ENCODE results near the gene ACAP3.
"Not testable (repeated sequence)": the region's sequence is repeated elsewhere in the genome, so short reads cannot be mapped to it uniquely, and the experiment has no call there.

The ACAP3 gene

DNA sequence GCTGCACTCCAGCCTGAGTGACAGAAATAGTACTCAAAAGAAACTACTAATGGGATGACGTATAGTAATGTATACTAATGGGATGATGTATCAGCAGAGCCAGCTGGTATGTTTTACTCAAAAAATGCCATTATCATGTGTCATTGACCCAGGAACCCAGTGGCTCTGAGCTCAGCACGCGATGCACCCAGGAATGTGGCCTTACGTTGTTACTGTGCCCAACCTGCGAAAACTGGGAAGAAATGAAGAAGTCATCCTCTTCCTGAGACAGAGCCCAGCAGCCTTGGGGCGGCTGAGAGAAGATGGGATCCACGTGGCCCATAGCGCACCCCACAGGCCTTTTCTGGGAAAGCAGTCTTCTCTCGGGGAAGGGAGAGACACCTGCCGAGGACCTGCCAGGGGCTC is 42.9 kb downstream of the ACAP3 start:
- peak; percentile 68 for DNase-seq (ENCODE audit: low read depth, low spot score)

DNA sequence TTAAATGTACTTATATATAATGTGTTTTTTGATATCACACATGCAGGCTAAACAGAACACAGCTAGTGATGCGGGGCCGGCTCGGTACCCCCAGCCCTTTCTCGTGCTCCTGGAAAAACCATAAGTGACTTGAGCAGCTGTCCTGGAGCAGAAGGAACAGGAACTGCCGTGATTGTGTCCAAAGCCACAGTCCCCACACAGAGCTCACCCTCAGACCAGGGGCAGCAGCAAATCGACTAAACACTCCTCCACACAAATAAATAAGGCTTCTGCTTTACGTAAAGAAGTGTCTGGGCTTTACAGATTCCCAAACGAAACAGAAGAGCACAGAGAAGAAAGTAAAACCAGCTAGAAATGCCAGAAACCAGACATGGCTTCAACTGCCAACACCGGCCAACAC is 43.7 kb downstream of the ACAP3 start:
- DNase-seq (ENCODE audit: low read depth, low spot score): no peak

DNA sequence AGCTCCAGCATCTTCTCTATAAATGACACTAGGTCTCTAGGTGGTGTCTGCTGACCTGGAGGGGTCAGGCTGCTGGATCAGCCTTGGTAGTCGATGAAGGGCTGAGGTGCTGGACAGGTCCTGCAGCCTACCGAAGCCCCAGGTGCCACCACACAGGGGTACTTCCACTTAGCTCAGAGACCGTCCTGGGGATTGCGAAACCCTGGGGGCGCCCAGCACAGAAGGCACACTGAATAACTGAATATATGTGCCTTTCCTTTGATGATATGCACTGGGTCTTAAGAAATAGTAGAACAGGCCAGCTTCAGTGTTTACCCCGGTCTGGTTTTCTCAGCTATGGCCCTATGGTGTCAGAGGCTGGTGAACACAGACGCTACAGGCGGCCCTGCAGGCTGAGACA is 45.0 kb downstream of the ACAP3 start:
- no peak for DNase-seq (ENCODE audit: low read depth, low spot score)

DNA sequence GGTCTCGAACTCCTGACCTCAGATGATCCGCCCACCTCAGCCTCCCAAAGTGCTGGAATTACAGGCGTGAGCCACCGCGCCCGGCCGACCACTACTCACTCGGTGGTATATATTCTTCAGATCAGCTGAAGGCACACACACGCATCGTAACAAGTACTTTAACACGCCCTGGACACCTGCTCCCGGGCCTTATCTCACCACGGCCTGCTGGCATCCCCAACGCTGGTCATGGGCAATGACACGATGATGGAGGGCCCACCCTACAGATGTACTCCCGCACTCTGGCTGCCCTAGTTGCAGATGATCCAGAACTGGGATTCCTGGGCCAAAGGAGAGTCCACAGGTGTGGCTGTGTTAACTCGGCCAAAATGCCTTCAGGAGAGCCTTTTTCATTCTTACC is 45.7 kb downstream of the ACAP3 start:
- no peak for DNase-seq (ENCODE audit: low read depth, low spot score)

DNA sequence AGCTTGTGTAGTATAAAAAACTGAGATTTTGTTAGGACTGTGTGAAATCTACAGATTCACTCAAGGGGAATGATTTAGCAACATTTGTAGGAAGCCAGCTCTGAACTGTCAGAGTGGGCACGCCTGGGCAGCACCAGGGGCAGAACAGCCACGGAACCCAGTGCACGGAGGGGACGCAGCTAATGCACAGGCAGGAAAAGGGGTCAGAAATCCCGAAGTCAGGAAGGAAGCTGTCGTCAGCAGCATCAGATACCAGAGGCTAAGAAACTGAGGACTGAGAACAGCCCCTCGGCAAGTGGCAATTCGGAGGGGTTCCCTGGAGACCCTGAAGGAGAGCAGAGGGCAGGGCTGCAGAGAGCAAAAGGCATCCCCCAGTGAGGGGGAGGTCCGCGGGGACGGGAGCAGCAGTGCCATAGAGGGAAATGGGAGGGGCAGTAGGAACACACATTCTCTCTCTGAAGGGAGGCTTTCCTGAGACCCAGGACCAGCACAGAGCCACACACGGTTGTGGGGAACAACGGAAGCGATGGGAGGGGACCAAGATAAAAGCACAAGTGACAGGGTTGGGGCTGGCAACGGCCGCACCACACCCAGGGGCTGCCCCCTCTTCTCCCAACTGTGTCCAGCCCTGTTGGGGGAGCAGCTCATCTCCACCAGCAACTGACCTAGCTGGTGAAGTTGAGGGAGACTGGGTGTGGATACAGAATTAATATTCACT is 46.7 kb downstream of the ACAP3 start:
- DNase-seq (ENCODE audit: low read depth, low spot score): no peak

DNA sequence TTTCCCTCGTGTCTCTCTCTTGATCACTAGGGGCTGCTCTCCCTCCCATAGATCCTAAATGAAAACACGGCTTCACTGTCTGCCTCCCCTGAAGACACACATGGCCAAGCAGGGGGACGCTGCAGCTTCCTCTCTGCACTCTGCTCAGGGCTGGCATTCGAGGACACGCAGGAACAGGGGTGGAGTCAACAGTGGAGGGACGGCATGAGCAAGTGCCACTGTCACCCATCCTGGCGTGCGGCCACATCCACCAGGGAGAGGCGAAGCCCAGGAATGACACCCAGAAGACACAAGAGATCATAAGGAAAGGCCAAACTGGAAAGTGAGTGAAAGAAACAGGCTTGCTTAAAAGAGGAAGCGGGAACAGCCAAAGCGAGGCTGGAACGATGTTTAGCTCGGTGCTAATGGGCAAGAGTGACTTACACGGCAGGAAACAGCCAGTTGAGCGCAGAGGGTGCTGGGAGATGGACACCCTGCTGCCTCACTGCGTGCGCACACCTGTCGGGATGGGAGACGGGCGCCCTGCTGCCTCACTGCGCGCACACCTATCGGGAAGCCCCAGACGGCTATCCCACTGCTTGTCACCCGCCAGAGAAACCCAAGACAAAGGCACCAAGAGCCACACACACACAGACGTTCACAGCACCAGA is 47.7 kb downstream of the ACAP3 start:
- DNase-seq (ENCODE audit: low read depth, low spot score): no peak

DNA sequence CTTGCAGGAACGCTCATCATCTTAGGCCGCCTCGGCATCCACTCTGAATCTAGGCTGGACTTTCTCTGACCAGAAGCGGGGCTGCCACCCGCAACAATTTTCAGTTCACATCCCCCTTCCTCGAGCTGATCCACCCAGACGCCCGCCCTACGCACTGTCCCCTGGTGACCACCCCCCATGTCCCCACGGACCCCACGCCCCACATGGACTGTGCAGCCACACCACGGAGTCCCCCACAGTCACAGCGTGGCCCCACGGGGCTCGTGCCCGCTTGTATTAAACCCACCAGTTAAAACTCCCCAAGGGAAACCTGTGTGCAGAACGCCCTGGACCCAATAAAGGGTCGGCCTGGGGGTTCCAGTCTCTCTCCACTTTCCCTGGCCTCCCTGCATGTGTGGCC is 48.2 kb downstream of the ACAP3 start:
- DNase-seq (ENCODE audit: low read depth, low spot score): no peak

DNA sequence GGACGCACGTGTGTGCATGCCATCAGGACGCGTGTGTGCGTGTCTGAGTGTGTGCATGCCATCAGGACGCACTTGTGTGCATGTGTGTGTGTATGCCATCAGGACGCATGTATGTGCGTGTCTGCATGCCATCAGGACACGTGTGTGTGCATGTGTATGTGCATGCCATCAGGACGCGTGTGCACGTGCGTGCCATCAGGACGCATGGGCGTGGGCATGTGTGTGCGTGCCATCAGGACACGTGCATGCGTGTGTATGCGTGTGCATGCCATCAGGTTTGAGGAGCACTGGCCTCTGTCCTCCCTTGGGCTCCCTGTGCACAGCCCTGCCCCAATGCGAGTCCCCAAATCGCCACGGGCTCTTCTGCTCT is 48.6 kb downstream of the ACAP3 start:
- no peak for DNase-seq (ENCODE audit: low read depth, low spot score)

DNA sequence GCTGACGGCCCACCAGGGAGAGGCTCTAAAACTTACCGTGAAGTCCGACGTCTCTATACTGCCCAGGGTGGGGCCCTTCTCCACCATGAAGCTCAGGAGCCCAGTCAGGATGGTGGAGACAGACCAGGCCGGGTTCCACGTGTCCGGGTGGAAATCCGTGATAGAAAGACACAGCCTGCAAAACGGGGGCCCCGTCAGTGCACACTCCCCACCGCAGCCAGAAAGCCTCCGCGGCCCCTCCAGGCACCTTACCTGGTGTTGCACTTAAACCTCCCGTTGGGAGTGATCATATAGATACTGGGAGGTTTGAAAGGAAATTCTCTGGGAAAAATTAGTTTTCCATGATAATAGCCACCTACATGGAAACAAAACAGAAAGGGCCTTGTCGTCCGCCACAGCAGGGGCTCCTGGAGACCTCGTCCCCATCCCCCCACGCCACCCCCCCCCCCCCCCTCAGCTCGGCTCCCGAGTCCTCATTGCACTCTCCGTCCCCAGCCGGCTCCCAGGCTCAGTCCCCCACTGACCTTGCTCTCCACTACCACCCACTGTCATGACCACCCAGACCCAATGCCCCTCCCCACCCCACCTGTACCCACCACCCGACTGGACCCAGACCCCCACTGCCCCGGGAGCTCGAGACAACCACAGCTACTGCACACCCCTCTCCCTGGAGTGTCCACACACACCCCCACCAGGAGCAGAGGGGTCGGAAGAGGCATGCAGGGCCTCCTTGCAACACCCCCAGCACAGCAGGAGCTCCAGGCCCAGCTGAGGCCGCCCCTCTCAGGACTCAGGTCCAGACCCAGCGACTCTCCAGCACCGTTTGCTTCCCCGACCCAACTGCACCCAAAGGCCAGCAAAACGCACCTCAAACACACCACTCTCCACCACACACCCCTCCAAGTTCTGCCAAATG is 50.5 kb downstream of the ACAP3 start:
- no peak for DNase-seq (ENCODE audit: low read depth, low spot score)

DNA sequence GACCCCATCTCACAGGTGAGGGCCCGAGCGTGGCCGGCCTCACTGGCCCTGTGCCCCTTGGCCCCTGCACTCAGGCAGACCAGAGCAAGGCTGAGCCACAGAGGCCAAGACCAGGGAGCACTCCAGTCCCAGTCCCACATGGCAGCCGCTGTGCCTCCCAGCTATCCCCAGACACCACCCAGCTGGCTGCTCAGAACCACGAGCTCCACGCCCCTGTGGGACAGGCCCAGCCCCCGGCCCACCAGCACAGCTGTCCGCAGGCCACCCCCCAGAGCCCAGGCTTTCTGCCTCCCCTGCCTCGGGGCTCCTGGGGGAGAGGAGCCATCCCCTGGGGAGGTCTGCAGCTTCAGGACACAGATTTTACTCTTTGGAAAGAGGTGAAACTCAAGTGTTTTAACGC is 52.1 kb downstream of the ACAP3 start:
- no peak for DNase-seq (ENCODE audit: low read depth, low spot score)

DNA sequence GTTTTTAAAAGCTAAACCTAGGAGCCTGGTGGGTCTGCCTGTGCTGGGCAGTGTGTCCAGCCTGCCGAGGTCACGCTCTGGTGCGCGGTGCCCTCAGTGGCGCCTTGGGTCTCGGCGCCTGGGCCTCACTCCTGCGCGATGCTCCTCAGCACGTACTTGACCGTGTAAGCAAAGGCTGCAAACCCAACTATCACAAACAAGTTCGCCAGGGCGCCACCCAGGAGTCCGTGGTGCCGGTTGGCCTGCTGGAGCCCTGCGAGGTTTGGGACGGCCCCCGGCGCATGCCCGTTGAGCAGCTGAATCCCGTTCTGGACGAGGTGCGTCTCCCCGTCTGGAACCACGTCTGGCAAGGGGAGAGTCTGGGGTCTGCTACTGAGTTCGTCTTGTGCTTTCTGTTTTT is 52.7 kb downstream of the ACAP3 start:
- DNase-seq (ENCODE audit: low read depth, low spot score): no peak

DNA sequence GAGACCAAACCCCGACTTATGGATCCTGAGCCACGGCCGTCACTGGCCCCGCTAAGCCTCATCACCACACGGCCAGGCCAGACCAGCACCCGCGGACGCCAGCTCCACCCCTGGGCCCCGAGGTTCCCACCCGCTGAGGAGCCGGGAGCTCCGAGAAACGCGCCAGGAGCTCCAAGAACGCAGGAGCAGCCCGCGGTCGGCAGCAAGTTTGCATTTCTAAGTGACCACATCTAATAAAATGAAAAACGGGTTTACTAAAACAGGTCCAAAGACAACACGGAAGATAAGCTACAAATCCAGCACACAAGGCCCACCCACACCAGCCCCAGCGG is 53.1 kb downstream of the ACAP3 start:
- no peak for DNase-seq (ENCODE audit: low read depth, low spot score)

DNA sequence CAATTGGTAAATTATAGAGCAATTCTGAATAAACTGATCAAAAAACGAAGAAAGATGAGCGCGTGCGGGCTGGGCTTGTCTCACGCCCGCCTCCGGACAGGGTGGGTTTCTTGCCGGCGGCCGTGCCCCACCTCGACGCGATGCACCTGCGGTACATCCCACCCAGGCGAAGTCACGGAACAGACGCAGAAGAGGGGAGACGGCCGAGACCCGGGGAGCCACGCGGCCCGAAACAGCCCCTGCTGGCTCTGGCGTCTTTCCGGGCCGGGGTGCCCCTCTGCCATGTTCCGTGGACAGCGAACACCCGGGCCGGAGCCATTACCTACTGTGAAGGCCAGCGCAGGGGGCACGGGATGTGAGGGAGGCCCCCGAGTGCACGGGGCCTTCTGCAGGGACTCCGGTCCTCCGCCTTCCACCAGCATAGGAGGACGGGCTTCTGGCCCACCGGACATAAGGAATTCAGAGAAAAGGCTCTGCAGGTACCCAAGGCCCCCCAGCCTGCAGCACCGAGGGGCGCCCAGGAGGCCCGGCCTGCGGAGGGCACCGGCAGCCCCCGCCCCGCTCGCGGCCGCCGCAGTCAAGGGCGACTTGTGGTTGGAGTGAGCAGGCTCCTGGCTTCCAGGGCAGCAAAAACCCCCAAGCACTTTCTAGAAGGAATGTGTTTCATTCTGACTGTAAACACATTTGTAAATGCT is 53.6 kb downstream of the ACAP3 start:
- no peak for DNase-seq (ENCODE audit: low read depth, low spot score)

DNA sequence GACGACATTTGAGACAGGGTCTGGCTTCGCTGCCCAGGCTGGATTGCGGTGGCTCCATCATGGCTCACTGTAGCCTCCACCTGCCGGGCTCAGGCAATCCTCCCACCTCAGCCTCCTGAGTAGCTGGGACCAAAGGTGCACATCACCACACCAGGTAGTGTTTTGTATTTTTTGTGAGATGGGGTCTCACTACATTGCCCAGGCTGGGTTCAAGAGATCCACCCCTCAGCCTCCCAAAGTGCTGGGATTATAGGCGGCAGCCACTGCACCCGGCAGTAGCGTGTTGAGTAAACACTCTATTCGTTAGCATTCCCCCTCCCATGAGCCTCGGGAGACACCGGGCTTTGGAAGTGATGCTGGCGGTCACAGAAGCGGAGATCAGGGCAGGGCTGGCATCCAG is 54.4 kb downstream of the ACAP3 start:
- DNase-seq (ENCODE audit: low read depth, low spot score): no peak

DNA sequence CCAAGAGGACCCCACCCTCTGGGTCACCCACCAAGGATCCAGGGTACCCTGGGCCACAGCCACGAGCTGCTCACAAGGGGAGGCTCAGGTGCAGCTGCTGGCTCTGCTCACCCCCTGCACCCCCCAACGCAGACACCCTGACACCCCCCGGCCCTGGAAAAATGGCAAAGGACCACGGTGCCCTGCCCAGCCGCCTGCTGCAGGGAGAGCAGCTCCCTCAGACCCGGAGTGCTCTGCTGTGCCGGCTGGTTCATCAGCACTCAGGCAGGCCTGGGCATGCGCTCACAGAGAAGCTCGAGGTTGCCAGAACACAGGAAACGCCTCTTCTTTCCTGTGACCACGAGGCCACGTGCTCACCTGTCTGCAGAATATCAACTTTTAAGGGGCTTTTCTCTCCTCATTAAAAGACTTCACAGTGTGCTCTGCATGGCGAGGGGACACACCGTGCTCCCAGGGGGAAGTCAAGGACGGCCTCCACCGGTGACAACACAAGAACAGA is 56.9 kb downstream of the ACAP3 start:
- DNase-seq (ENCODE audit: low read depth, low spot score): no peak

DNA sequence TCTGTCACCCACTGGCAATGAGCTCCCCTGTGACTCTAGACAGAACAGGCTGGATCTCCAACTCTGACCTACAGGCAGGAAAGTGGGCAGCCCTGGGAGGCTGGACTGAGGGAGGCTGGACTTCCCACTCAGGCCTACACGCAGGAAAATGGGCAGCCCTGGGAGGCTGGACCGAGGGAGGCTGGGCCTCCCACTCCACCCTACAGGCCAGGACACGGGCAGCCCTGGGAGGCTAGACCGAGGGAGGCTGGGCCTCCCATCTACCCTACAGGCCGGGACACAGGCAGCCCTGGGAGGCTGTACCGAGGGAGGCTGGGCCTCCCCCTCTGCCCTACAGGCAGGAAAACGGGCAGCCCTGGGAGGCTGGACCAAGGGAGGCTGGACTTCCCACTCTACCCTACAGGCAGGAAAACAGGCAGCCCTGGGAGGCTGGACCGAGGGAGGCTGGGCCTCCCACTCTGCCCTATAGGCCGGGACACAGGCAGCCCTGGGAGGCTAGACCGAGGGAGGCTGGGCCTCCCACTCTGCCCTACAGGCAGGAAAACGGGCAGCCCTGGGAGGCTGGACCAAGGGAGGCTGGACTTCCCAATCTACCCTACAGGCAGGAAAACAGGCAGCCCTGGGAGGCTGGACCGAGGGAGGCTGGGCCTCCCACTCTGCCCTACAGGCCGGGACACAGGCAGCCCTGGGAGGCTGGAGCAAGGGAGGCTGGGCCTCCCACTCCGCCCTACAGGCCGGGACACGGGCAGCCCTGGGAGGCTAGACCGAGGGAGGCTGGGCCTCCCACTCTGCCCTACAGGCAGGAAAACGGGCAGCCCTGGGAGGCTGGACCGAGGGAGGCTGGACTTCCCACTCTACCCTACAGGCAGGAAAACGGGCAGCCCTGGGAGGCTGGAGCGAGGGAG is 59.5 kb downstream of the ACAP3 start:
- not testable (repeated sequence) for DNase-seq (ENCODE audit: low read depth, low spot score)

DNA sequence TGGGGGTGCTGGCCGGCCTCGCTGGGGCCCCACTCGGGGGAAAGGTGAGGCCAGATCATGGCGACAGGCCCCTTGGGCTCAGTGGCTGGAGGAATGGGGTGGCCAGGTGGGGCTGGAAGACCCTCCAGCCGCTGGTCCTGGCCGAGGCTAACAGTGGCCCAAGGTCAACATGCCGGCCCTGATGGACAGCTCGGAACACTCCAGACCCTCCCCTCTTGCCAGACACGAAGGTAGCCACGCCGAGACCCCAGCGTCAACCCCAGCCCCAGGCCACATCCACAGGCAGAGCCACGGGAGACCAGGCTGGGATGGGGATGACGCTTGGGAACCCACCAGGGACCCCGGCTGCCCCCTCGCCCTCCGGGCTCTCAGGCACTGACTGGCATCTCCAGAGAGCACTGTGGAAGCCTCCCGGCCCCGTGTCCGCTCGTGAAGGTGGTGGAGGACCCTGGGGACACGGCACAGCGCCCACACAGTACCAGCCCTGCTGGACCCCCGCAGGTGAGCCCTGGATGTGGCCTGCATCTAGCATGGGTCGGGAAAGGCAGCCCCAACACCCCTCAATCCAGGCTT is 60.3 kb downstream of the ACAP3 start:
- DNase-seq (ENCODE audit: low read depth, low spot score): no peak

DNA sequence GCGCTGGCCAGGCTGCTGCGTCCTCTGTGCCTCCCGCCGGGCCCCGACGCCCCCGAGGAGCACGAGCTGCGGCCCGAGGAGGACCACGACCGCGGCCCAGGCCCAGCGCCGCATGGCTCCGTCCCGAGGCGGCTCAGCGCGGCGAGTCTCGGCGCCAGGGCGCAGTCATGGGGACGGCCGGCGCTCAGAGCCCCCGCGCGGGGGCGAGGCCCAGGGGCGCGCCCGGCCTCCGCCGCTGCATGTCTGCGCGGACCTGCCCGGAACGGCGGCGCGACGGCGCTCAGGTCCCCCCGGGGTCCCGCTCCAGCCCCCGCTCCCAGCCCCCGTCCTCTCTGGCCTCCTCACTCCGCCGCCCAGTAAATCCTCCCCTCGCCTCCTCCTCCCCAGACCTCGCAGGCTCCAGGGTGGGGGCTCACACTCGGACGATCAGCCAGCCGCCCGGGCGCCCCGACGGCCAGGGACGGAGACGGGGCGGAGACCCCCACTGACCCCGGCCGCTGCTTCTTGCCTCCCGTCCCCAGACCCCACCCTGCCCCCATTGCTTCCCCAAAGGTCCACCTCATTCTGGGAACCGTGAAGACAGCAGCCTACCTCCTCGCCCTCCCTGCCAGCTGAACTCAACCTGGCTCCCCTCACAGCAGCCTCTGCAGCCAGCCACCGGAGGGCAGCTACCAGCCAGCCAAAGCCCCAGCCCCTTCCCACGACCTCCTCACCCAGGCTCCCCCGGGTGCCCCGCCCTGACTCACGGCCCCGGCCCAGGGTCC is 61.0 kb downstream of the ACAP3 start, which contains the start of gene C1QTNF12:
Gene C1QTNF12, minus strand, starts transcription at position 146 of the 764 bp plus-strand sequence. Its CDS starts 32 bp downstream, at position 114.
- no peak for DNase-seq (ENCODE audit: low read depth, low spot score)

DNA sequence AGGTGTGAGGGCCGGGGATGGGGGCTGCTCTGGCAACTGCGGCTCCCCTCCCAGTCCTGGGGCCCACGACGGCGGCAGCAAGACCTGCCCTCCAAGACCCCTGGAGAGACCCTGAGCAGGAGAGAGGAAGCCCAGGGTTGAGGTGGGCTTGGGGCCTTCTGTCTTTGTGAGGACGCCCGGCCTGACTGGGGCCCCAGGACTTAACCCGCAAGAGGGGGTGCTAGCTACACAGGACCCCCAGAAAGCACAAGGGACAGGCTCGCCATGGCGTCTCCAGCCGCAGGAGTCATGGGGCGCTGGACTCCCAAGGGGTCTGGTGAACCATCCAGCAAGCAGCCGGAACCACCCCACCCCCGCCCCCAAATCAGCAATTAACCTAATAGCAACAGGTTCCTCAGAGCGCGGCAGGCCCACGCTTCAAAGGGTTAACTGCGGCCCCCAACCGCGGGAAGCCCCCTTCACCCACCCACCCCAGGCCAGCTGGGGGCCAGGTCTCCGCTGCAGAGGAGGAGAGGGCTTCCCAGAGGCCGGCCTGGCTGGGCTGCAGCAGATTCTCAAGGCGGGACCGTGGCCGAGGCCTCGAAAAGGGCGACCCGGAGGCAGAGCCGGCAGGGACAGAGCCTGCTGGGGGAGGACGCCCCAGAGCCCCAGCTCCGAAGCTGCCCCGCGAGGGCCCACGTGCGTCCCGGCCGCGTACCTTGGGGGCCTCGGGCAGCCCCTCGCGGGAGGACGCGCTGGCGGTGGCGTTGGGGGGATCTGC is 61.7 kb downstream of the ACAP3 start:
- no peak for DNase-seq (ENCODE audit: low read depth, low spot score)
